HepG2 (cell line): ENCODE results near the gene GNAL.

Experiments
- ARID2 ChIP-seq: sonication (generic); formaldehyde crosslinking; IDR thresholded peaks from 2 replicates; pipeline ENCODE4 v1.8.1; 2022; ENCODE audit warnings: mild to moderate bottlenecking, missing genetic modification reagents, borderline replicate concordance
- BRF2 ChIP-seq: sonication (generic); formaldehyde crosslinking; IDR thresholded peaks from 2 replicates; pipeline ENCODE4 v1.8.1; 2022; ENCODE audit warnings: mild to moderate bottlenecking, missing genetic modification reagents
- GTF2F1 ChIP-seq: fragments of 150-350 bp; IDR thresholded peaks from 2 replicates; pipeline ENCODE4 v1.6.1; 2014; ENCODE audit warnings: low read length
- HIVEP1 ChIP-seq: sonication (generic); formaldehyde crosslinking; IDR thresholded peaks from 2 replicates; pipeline ENCODE4 v1.4.0; 2020; ENCODE audit warnings: mild to moderate bottlenecking, missing genetic modification reagents
- IRF2 ChIP-seq: IDR thresholded peaks from 2 replicates; pipeline ENCODE4 v1.6.1; 2018; ENCODE audit warnings: missing genetic modification reagents, missing compliant biosample characterization
- MYC ChIP-seq: sonication (generic); formaldehyde crosslinking; IDR thresholded peaks from 2 replicates; pipeline ENCODE4 v1.9.0; 2021; ENCODE audit warnings: missing genetic modification reagents, borderline replicate concordance
- POLR2A ChIP-seq, 2 experiments: IDR thresholded peaks; 2 replicates each; pipeline ENCODE4 v1.6.1; 2011; ENCODE audit warnings: low read depth in 2 of 2, low read length in 2 of 2, mild to moderate bottlenecking in 1 of 2, moderate library complexity in 1 of 2; ENCODE audit not compliant: insufficient read depth in 1 of 2
- RBM39 ChIP-seq: fragments of 200-400 bp; formaldehyde crosslinking; IDR thresholded peaks from one replicate; pipeline ENCODE4 v1.6.1; 2018; ENCODE audit warnings: antibody characterized with exemption, mild to moderate bottlenecking, low read depth, low read length; ENCODE audit not compliant: poor library complexity, severe bottlenecking
- RNF2 ChIP-seq: fragments of 450-650 bp; conservative IDR thresholded peaks from 2 replicates; pipeline ENCODE4 v1.6.1; 2016; ENCODE audit warnings: low read depth
- ZKSCAN5 ChIP-seq: sonication (generic); formaldehyde crosslinking; IDR thresholded peaks from 2 replicates; pipeline ENCODE4 v1.5.1; 2020; ENCODE audit warnings: mild to moderate bottlenecking, missing genetic modification reagents
- ZNF101 ChIP-seq: sonication (generic); formaldehyde crosslinking; IDR thresholded peaks from 2 replicates; pipeline ENCODE4 v1.4.0; 2020; ENCODE audit warnings: mild to moderate bottlenecking, low read depth, missing genetic modification reagents, borderline replicate concordance
- TF ChIP-seq, protein P1 (sequence below), 2 experiments: IDR thresholded peaks; 2 replicates each; pipeline ENCODE4 v1.6.1; 2011 to 2012; ENCODE audit warnings: low read length in 2 of 2, borderline replicate concordance in 1 of 2, low read depth in 1 of 2, mild to moderate bottlenecking in 1 of 2, moderate library complexity in 1 of 2

DNA sequence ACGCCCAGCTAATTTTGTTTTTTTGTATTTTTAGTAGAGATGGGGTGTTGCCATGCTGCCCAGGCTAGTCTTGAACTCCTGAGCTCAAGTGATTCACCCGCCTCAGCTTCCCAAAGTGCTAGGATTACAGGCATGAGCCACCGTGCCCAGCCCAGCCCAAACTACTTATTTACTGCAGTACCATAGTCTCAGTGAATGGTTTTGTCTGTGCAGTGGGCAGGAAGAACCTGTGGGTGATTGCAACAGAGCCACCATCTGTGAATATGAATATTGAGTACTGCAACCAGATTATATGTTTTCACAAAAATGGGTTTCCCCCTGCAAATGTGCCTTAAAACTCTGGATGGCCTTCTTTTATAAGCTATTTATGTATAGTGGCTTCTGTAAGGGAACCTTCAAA, 210.0 kb downstream of the GNAL start:
- TF ChIP-seq MYC (CRISPR knock-in tag), result no peak
- TF ChIP-seq IRF2 (CRISPR knock-in tag), result no peak
- no peak for TF ChIP-seq ZNF101 (CRISPR knock-in tag)
- TF ChIP-seq HIVEP1 (CRISPR knock-in tag), result no peak
- TF ChIP-seq POLR2A (IDR thresholded peaks at IDR 0.05; ENCODE audit: insufficient read depth in 1 of 2, low read depth in 2 of 2, low read length in 2 of 2), result no peak
- TF ChIP-seq RNF2, result no peak
- TF ChIP-seq RBM39, result no peak
- TF ChIP-seq, protein P1, sequence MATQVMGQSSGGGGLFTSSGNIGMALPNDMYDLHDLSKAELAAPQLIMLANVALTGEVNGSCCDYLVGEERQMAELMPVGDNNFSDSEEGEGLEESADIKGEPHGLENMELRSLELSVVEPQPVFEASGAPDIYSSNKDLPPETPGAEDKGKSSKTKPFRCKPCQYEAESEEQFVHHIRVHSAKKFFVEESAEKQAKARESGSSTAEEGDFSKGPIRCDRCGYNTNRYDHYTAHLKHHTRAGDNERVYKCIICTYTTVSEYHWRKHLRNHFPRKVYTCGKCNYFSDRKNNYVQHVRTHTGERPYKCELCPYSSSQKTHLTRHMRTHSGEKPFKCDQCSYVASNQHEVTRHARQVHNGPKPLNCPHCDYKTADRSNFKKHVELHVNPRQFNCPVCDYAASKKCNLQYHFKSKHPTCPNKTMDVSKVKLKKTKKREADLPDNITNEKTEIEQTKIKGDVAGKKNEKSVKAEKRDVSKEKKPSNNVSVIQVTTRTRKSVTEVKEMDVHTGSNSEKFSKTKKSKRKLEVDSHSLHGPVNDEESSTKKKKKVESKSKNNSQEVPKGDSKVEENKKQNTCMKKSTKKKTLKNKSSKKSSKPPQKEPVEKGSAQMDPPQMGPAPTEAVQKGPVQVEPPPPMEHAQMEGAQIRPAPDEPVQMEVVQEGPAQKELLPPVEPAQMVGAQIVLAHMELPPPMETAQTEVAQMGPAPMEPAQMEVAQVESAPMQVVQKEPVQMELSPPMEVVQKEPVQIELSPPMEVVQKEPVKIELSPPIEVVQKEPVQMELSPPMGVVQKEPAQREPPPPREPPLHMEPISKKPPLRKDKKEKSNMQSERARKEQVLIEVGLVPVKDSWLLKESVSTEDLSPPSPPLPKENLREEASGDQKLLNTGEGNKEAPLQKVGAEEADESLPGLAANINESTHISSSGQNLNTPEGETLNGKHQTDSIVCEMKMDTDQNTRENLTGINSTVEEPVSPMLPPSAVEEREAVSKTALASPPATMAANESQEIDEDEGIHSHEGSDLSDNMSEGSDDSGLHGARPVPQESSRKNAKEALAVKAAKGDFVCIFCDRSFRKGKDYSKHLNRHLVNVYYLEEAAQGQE (IDR thresholded peaks at IDR 0.05; ENCODE audit: borderline replicate concordance in 1 of 2, low read depth in 1 of 2, low read length in 2 of 2), result no peak
- no peak for TF ChIP-seq ARID2 (CRISPR knock-in tag)
- TF ChIP-seq ZKSCAN5 (CRISPR knock-in tag), result no peak
- TF ChIP-seq GTF2F1, result no peak
- TF ChIP-seq BRF2 (CRISPR knock-in tag), result no peak
